ENCODE data around the gene TEX30. TPM values are rescaled to one million over a fixed set of nuclear protein-coding genes. Genes with fewer than 3 reads are reported as not detected.

Gene TEX30
- total RNA-seq, 1 experiment from 2014 or later: 13.1 TPM

DNA sequence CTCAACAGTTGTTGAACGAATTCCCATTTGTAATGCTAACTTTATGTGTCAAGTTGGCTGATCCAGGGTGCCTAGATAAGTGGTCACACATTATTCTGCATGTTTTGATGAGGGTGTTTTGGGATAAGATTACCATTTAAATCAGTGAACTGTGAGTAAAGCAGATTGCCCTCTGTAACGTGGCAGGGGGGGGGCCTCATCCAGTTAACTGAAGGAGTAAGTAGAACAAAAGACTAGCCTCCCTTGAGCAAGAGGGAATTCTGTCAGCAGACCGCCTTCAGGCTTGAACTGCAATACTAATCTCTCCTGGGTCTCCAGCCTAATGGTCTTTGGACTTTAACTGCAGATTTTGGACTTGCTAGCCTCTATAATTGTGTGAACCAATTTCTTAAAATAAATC is 4.2 kb upstream of the TEX30 start:
- Histone ChIP-seq H3K27me3 (ENCODE audit: insufficient read depth, low read length) (no peaks in the 10 kb centered on the region), H3K18ac (ENCODE audit: insufficient read length, low read depth, low read length) (no peak overlapping the region), H3K79me1 (ENCODE audit: insufficient read depth, low read depth, low read length, poor library complexity, severe bottlenecking) (no peaks in the 10 kb centered on the region)

More for the DNA sequence above, 4.2 kb upstream of the TEX30 start:
- no peak overlapping the region for H3K14ac ChIP-seq (ENCODE audit: insufficient read depth, low read length)
- H3K4me2 ChIP-seq (ENCODE audit: insufficient read depth, insufficient read length, low read length): no peak overlapping the region
- Mint-ChIP-seq H3K4me1 (peaks cover 0 to 12% of the 10 kb centered on the region in 2 experiments; a peak in 2 of 4 replicates), H3K27me3 (ENCODE audit: low read depth) (peaks cover 9% of the 10 kb centered on the region), H3K36me3 (ENCODE audit: insufficient read depth in 1 of 3, low read depth in 3 of 3) (peaks cover 19 to 20% (median 20%) of the 10 kb centered on the region in 3 experiments), H3K27ac (no peak overlapping the region), H3K4me3 (no peak overlapping the region), H3K9me3 (peaks cover 17% of the 10 kb centered on the region in 2 experiments)
- no peak overlapping the region for H2BK15ac ChIP-seq (ENCODE audit: low read depth, low read length)
- DNase-seq: no peak
- no peak overlapping the region for H2AK5ac ChIP-seq (ENCODE audit: insufficient read length, low read length)
- no peak overlapping the region for H3K23ac ChIP-seq (ENCODE audit: insufficient read length, low read depth, low read length)
- H3K4ac ChIP-seq (ENCODE audit: low read depth, low read length): no peak overlapping the region
- no peaks in the 10 kb centered on the region for H4K20me1 ChIP-seq (ENCODE audit: control insufficient read depth, insufficient read depth, insufficient read length)
- H2BK5ac ChIP-seq (ENCODE audit: insufficient read length, low read length): no peak overlapping the region
- WGBS (ENCODE audit: extremely low coverage, insufficient read length, low lambda C conversion rate): no CpG with 5 or more reads among the region's 3 CpGs
- H3T11ph ChIP-seq (ENCODE audit: low read length): no peak overlapping the region
- peaks cover 2% of the 10 kb centered on the region; the same call in 1 of the 2 replicates for H3K4me1 ChIP-seq (ENCODE audit: insufficient read depth, low read length)
- H2AFZ ChIP-seq (ENCODE audit: low read length): no peak overlapping the region
- no peak overlapping the region for H2BK20ac ChIP-seq (ENCODE audit: low read depth, low read length, poor library complexity, severe bottlenecking)
- no peaks in the 10 kb centered on the region for H3K9me3 ChIP-seq (ENCODE audit: control insufficient read depth, low read depth, low read length)
- no peak overlapping the region for H3K56ac ChIP-seq (ENCODE audit: insufficient read length, low read depth, low read length)
- H4K5ac ChIP-seq (ENCODE audit: insufficient read length, low read depth, low read length): no peak overlapping the region
- no peak overlapping the region for H2BK12ac ChIP-seq (ENCODE audit: insufficient read length, low read depth, low read length)
- peaks cover 3% of the 10 kb centered on the region for H3K23me2 ChIP-seq (ENCODE audit: insufficient read length, low read depth, low read length, poor library complexity, severe bottlenecking)
- no peak overlapping the region for H3K9ac ChIP-seq (ENCODE audit: extremely low read depth, insufficient read length, low read length)
- no peaks in the 10 kb centered on the region for H3K79me2 ChIP-seq (ENCODE audit: insufficient read depth, low read length)
- no peak overlapping the region for H4K8ac ChIP-seq (replicated peaks; ENCODE audit: insufficient read length, low read depth, low read length)
- TF ChIP-seq, protein P1, sequence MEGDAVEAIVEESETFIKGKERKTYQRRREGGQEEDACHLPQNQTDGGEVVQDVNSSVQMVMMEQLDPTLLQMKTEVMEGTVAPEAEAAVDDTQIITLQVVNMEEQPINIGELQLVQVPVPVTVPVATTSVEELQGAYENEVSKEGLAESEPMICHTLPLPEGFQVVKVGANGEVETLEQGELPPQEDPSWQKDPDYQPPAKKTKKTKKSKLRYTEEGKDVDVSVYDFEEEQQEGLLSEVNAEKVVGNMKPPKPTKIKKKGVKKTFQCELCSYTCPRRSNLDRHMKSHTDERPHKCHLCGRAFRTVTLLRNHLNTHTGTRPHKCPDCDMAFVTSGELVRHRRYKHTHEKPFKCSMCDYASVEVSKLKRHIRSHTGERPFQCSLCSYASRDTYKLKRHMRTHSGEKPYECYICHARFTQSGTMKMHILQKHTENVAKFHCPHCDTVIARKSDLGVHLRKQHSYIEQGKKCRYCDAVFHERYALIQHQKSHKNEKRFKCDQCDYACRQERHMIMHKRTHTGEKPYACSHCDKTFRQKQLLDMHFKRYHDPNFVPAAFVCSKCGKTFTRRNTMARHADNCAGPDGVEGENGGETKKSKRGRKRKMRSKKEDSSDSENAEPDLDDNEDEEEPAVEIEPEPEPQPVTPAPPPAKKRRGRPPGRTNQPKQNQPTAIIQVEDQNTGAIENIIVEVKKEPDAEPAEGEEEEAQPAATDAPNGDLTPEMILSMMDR (conservative IDR thresholded peaks at IDR 0.05): no peak
- H2BK120ac ChIP-seq (ENCODE audit: low read depth, low read length, poor library complexity, severe bottlenecking): no peak overlapping the region
- no peak overlapping the region for H3K27ac ChIP-seq (ENCODE audit: insufficient read length, low read depth, low read length)
- no peak overlapping the region for H4K91ac ChIP-seq (ENCODE audit: insufficient read length, low read depth, low read length)

All from H9 (cell line).